Smooth muscle cell (in vitro differentiated cells): Measurements from ENCODE around the gene LIX1. TPM values are rescaled to one million over a fixed set of nuclear protein-coding genes. Genes with fewer than 3 reads are reported as not detected.

Experiments used
- DNase-seq: peaks from one replicate; lab custom pipeline; 2025; ENCODE audit not compliant: unreplicated experiment; lab: John Stamatoyannopoulos, UW
- H2AFZ ChIP-seq: fragments of 200-600 bp; sonication (generic); 2 replicates; pipeline ENCODE4 v1.6.0; 2016; ENCODE audit warnings: antibody characterized with exemption, low read depth, mild to moderate bottlenecking
- H3F3A ChIP-seq: fragments of 200-600 bp; sonication (generic); 2 replicates; pipeline ENCODE4 v1.6.0; 2017; ENCODE audit warnings: antibody characterized with exemption, low read depth
- H3K27ac ChIP-seq: fragments of 200-600 bp; sonication (generic); 2 replicates; pipeline ENCODE4 v1.5.1; 2016; ENCODE audit warnings: low read depth, mild to moderate bottlenecking
- H3K27me3 ChIP-seq: fragments of 200-600 bp; sonication (generic); 2 replicates; pipeline ENCODE4 v1.6.1; 2016; ENCODE audit warnings: low read depth, mild to moderate bottlenecking
- H3K36me3 ChIP-seq: fragments of 200-600 bp; sonication (generic); 2 replicates; pipeline ENCODE4 v1.5.1; 2016; ENCODE audit warnings: low read depth
- H3K4me1 ChIP-seq: fragments of 200-600 bp; sonication (generic); 2 replicates; pipeline ENCODE4 v1.5.1; 2016; ENCODE audit warnings: low read depth
- H3K4me2 ChIP-seq: fragments of 200-600 bp; sonication (generic); 2 replicates; pipeline ENCODE4 v1.6.0; 2016; ENCODE audit warnings: mild to moderate bottlenecking
- H3K4me3 ChIP-seq: fragments of 200-600 bp; sonication (generic); 2 replicates; pipeline ENCODE4 v1.5.1; 2016; ENCODE audit warnings: mild to moderate bottlenecking
- H3K79me2 ChIP-seq: fragments of 200-600 bp; sonication (generic); 2 replicates; pipeline ENCODE4 v1.6.0; 2016; ENCODE audit warnings: low read depth, mild to moderate bottlenecking
- H3K9ac ChIP-seq: fragments of 200-600 bp; sonication (generic); 2 replicates; pipeline ENCODE4 v1.6.0; 2016; ENCODE audit warnings: low read depth
- H3K9me3 ChIP-seq: fragments of 200-600 bp; sonication (generic); replicated peaks from 2 replicates; pipeline ENCODE4 v1.5.1; 2016; ENCODE audit warnings: low read depth
- H4K20me1 ChIP-seq: fragments of 200-600 bp; sonication (generic); 2 replicates; pipeline ENCODE4 v1.6.0; 2016; ENCODE audit warnings: low read depth
- WGBS: methylation state at CpG from one replicate; pipeline ENCODE4 v1.1.7; 2016; ENCODE audit warnings: low lambda C conversion rate; 5-methylcytosine and 5-hydroxymethylcytosine counted together
- polyA plus RNA-seq: library from polyadenylated mRNA; unstranded; fragments of >200 nt; fragmentation: Nextera tagmentation; extraction: Ambion mirVana; gene quantifications from 2 replicates; pipeline ENCODE4 v1.2.1, GENCODE V29; 2016
- total RNA-seq: library from RNA; depleted of rRNA; stranded (reverse); fragments of >200 nt; gene quantifications from 2 replicates; pipeline ENCODE4 v1.2.3, GENCODE V29; 2014
- TF ChIP-seq, protein P1 (sequence below): fragments of 200-600 bp; sonication (generic); IDR thresholded peaks from 2 replicates; pipeline ENCODE4 v1.5.1; 2017; ENCODE audit warnings: borderline replicate concordance, mild to moderate bottlenecking, antibody characterized with exemption; ENCODE audit not compliant: insufficient read depth, poor library complexity, severe bottlenecking

The LIX1 gene
- total and polyA plus RNA-seq, 2 experiments from 2014 or later = 20.1 to 21.8 TPM

DNA sequence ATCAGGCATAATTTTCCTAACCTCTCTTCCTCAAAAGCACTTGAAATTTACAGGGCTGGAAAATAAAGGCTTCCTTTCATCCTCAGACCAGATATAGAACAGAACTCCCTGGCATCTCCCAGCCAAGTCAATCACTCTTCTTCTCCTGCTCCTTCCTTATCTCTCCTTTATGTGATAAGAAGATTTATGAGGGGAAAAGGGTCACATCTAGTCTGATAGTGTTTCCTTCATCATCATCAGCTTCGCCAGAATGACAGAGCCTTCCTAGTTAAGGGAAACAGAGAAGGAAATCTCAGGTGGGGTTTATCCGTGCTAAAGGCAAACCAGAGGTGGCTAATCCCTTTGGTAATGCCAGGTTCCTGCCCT lies 36.2 kb downstream of the LIX1 start:
- no peak overlapping the region for H2AFZ ChIP-seq
- H3F3A ChIP-seq = peaks cover 13% of the 10 kb centered on the region
- H3K9me3 ChIP-seq = no peaks in the 10 kb centered on the region
- H3K79me2 ChIP-seq = no peaks in the 10 kb centered on the region
- TF ChIP-seq, protein P1, sequence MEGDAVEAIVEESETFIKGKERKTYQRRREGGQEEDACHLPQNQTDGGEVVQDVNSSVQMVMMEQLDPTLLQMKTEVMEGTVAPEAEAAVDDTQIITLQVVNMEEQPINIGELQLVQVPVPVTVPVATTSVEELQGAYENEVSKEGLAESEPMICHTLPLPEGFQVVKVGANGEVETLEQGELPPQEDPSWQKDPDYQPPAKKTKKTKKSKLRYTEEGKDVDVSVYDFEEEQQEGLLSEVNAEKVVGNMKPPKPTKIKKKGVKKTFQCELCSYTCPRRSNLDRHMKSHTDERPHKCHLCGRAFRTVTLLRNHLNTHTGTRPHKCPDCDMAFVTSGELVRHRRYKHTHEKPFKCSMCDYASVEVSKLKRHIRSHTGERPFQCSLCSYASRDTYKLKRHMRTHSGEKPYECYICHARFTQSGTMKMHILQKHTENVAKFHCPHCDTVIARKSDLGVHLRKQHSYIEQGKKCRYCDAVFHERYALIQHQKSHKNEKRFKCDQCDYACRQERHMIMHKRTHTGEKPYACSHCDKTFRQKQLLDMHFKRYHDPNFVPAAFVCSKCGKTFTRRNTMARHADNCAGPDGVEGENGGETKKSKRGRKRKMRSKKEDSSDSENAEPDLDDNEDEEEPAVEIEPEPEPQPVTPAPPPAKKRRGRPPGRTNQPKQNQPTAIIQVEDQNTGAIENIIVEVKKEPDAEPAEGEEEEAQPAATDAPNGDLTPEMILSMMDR = no peak
- no peaks in the 10 kb centered on the region for H3K27me3 ChIP-seq
- H3K4me1 ChIP-seq = peaks cover 19% of the 10 kb centered on the region
- 31% methylated on average over 2 of the region's 2 CpGs for WGBS
- H3K9ac ChIP-seq = no peak overlapping the region
- no peak overlapping the region for H3K4me2 ChIP-seq
- H4K20me1 ChIP-seq = no peaks in the 10 kb centered on the region
- H3K4me3 ChIP-seq = no peak overlapping the region
- no peaks in the 10 kb centered on the region for H3K36me3 ChIP-seq
- no peak for DNase-seq
- H3K27ac ChIP-seq = no peak overlapping the region

DNA sequence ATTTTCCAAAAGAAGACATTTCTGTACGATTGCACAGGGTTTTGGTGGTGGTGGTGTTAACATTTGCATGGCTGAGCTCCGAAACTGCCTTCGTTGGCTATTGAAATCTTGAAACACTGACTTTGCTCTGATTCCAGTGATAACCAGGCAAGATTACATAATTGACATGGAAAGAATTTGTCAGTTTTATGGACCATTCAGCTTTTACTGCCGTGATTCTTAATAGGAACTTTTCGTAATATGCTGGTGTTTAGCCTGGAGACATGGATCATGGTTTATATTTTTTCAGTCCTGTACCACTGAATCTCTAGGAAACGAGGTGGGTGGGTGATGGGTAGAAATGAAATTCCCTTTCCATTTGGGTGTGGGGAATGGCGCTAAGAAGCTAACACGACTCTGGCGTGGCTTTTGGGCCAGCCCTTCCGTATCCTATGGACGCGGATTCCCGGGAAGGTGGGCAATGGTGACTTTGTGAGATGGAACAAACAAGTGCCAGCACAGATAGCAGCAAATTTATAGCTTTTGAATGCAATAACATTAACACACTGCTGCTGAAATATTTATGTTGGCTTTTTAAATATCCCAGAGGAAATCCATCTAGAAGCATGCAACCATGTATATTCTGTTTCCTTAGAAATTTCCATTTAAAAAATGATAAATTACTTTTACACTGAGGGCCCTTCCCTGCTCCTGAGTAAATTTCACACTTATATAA lies 36.8 kb downstream of the LIX1 start:
- Histone ChIP-seq H3K4me3 (no peak overlapping the region), H2AFZ (no peak overlapping the region), H3K27ac (no peak overlapping the region), H3K4me2 (no peak overlapping the region), H3K27me3 (no peaks in the 10 kb centered on the region), H3K9ac (no peak overlapping the region), H3K9me3 (no peaks in the 10 kb centered on the region), H3K79me2 (no peaks in the 10 kb centered on the region), H3F3A (peaks cover 8% of the 10 kb centered on the region), H3K4me1 (peaks cover 20% of the 10 kb centered on the region), H3K36me3 (no peaks in the 10 kb centered on the region), H4K20me1 (no peaks in the 10 kb centered on the region)
- DNase-seq = no peak
- 79% methylated on average over 13 of the region's 13 CpGs for WGBS
- TF ChIP-seq, protein P1 = no peak

GRCh38 chr5:97102010-97102470 lies 40.4 kb downstream of the LIX1 start:
- no peaks in the 10 kb centered on the region for H4K20me1 ChIP-seq
- no peak for DNase-seq
- no peaks in the 10 kb centered on the region for H3K36me3 ChIP-seq
- H3K4me2 ChIP-seq = peak overlapping the region; percentile 45
- no peak overlapping the region for H3K4me3 ChIP-seq
- H3K27me3 ChIP-seq = no peaks in the 10 kb centered on the region
- peak overlapping the region; percentile 80 for H3K27ac ChIP-seq
- 39% methylated on average over 8 of the region's 8 CpGs for WGBS
- peak overlapping the region; percentile 88 for H2AFZ ChIP-seq
- peaks cover 14% of the 10 kb centered on the region for H3F3A ChIP-seq
- H3K9ac ChIP-seq = no peak overlapping the region
- H3K4me1 ChIP-seq = peaks cover 39% of the 10 kb centered on the region
- H3K79me2 ChIP-seq = no peaks in the 10 kb centered on the region
- no peaks in the 10 kb centered on the region for H3K9me3 ChIP-seq
- TF ChIP-seq, protein P1 = no peak
